ENCODE results near the gene CHAD.
"Not testable (repeated sequence)": the region's sequence is repeated elsewhere in the genome, so short reads cannot be mapped to it uniquely, and the experiment has no call there.

The CHAD gene

DNA sequence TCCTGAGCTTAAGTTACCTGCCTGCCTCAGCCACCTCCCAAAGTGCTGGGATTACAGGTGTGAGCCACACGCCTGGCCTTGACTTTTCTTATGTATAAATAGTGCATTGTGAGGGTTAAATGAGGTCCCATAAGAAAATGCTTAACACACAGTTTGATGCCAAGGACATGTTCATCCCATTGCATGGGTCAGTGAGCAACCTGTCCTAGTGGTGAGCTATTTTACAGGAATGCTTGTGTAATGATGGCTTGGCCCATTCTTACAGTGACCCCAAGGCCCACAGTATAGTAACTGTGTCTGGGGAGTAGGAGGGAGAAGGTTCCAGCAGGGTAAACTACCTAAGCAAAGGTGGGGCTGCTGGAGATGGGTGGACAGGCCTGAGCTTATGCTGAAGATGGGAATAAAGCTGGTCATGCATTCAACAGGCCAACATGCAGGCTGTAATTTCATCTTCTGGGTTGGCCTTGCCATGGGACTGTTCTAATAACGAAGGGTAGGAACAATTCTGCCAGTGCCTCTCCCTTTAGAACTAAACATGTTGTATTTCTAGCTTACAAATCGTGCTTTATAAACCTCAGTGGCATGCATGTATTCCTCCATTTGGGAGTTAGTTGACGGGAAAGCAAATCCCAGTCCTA is 36.4 kb downstream of the CHAD start:
- H3K9me3 ChIP-seq (ENCODE audit: low read length), result no peaks in the 10 kb centered on the region
- H2AFZ ChIP-seq (ENCODE audit: low read depth, low read length), result no peak overlapping the region
- peaks cover 2% of the 10 kb centered on the region for H3K27me3 ChIP-seq (ENCODE audit: insufficient read depth, low read length)
- H3K4me3 ChIP-seq (ENCODE audit: low read length), result no peak overlapping the region
- H3K4me1 ChIP-seq (ENCODE audit: insufficient read depth, low read length), result no peaks in the 10 kb centered on the region
- no peaks in the 10 kb centered on the region for H3K36me3 ChIP-seq (ENCODE audit: insufficient read depth, low read length)

DNA sequence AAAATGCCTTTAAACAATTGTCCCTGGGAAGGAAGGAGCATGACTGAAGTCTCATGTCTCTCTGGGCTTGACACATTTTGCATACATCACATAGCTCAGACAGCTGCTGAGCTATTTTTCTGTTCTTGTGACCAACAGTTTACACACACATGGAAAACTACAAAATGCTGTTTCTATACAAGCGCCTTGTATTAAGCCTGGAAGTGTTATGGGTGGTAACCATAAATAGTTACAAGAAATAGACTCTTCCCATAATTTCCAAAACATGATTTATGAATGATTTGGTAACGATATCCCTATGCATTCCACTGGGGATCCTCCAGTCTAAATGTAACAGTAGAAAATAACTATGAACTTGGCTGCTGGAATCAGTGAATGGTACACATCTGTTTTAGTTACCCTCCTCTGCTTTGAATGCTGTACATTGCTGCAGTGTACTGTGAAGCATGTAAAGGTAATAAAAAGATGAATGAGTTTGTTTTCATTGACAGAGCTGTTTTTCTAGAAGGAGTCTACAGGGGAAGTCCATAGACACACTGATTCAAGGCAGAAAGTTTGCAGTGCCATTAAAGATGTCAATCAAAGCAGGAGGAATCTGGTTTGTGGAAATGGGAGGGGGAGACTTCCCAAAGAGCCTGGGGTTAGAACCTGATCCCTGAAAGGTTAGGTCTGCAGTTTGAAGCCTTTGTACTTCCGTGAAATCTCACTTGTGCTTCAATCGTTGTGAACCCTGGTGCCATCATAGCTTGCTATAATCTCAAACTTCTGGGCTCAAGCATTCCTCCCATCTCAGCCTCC is 37.7 kb downstream of the CHAD start:
- no peak overlapping the region for H2AFZ ChIP-seq (ENCODE audit: low read depth, low read length)
- H3K9me3 ChIP-seq (ENCODE audit: low read length), result no peaks in the 10 kb centered on the region
- H3K27me3 ChIP-seq (ENCODE audit: insufficient read depth, low read length), result peaks cover 2% of the 10 kb centered on the region
- H3K4me1 ChIP-seq (ENCODE audit: insufficient read depth, low read length), result no peaks in the 10 kb centered on the region
- H3K4me3 ChIP-seq (ENCODE audit: low read length), result no peak overlapping the region
- no peaks in the 10 kb centered on the region for H3K36me3 ChIP-seq (ENCODE audit: insufficient read depth, low read length)

DNA sequence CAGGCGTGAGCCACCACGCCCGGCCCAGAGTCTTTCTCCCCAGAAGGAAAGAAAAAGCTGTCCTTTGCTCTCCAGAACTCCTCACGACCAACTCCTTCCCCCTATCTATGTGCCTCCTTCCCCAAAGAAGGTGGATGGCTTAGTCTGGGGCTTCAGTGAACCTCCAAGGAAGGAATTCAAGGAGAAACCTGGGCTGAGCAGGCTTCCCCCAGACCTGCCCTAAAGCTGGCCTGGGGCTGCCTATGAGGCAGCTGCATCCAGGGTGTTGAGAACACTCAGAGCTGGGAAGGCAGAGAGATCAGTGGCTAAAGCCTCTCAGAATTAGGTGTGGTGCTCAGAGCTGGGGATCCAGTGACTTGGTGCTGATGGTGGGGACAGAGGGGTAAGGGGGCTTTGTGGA is 38.9 kb downstream of the CHAD start:
- Histone ChIP-seq H2AFZ (ENCODE audit: low read depth, low read length) (no peak overlapping the region), H3K4me1 (ENCODE audit: insufficient read depth, low read length) (no peaks in the 10 kb centered on the region), H3K27me3 (ENCODE audit: insufficient read depth, low read length) (peaks cover 2% of the 10 kb centered on the region), H3K9me3 (ENCODE audit: low read length) (no peaks in the 10 kb centered on the region), H3K36me3 (ENCODE audit: insufficient read depth, low read length) (no peaks in the 10 kb centered on the region), H3K4me3 (ENCODE audit: low read length) (no peak overlapping the region)

DNA sequence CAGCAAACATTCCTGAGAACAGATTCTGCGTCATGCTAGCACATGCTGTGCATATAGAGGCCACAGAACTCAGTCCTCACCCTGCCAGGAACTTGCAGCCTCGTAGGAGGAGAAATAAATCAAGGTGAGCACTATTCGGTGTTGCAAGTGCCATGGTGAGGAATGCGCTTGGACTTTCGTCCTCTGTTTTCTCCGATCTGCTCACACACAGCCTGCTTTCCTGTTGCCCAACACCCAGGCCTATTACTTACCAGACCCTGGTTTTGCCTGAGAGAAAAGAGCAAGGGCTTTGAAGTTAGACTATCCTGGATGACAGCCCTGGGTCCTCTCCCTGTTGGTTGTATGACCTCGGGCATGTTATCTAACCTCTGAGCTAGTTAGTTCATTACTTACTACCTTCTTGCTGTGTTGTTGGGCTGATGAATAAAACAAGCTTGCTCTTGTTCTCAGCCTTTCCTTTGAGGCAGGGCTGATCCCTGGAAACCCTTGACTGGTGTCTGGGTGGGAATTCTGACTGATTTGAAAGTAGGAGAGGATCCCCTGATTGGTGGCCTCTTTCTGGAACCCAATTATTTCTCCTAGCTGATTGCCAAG is 39.8 kb downstream of the CHAD start:
- H3K9me3 ChIP-seq (ENCODE audit: low read length), result no peaks in the 10 kb centered on the region
- H3K4me3 ChIP-seq (ENCODE audit: low read length), result no peak overlapping the region
- H2AFZ ChIP-seq (ENCODE audit: low read depth, low read length), result no peak overlapping the region

DNA sequence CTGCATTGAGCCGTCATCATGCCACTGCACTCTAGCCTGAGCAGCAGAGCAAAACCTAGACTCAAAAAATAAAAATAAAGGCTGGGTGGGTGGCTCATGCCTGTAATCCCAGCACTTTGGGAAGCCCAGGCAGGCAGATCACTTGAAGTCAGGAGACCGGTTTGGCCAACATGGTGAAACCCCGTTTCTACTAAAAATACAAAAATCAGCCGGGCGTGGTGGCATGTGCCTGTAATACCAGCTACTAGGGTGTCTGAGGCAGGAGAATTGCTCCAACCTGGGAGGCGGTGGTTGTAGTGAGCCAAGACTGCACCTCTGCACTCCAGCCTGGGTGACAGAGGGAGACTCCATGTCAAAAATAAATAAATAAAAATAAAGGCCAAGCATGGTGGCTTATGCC is 40.6 kb downstream of the CHAD start:
- H3K4me1 ChIP-seq (ENCODE audit: insufficient read depth, low read length); H2AFZ ChIP-seq (ENCODE audit: low read depth, low read length); H3K27me3 ChIP-seq (ENCODE audit: insufficient read depth, low read length); H3K4me3 ChIP-seq (ENCODE audit: low read length); H3K36me3 ChIP-seq (ENCODE audit: insufficient read depth, low read length); H3K9me3 ChIP-seq (ENCODE audit: low read length): not testable (repeated sequence)

More for the DNA sequence above, 39.8 kb downstream of the CHAD start:
- Histone ChIP-seq H3K36me3 (ENCODE audit: insufficient read depth, low read length) (no peaks in the 10 kb centered on the region), H3K4me1 (ENCODE audit: insufficient read depth, low read length) (peaks cover 1% of the 10 kb centered on the region), H3K27me3 (ENCODE audit: insufficient read depth, low read length) (peaks cover 2% of the 10 kb centered on the region)

DNA sequence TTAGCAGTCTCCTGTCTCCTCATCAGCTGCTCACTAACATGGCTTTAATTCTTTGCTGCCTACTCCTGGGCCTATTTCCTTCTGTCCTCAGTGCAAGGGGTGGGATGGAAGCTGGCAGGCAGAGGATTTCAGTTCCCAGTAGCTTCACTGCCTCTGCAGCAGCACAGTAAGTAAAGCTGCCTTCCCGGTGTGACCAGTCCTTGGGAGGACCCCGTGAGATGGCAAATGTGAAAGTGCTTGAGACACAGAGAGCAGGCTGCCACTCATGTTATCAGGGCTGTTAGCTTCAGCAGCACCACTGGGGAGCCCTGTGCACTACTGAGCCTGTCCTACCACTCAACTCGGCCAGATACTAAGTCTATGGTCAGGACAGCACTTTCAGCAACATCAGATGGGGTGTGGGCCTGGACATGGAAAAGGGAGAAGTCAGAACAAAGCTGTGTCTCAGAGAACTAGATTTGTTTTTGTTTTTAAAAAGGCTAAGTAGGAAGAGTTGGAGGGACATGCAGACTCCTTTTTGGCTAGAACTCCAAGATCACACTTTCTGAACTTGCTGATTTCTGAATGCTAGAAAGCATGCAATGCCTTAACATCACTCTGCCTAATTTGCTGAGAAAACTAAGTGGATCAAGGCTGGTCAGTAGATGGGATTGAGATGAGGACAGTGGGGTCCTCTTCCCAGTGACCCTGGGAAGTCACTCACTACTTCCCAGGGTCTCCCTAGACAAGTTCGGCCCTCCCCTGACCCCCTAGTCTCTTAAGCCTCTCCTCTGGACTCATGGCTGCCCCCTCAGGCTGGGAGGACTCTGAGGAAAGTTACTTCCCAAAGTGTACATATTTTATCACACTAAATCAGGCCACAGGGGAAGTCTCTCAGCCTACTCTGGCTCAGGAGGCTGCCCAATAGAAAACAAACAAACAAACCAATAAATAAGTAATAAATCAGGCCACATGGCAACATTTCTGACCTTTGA is 41.6 kb downstream of the CHAD start:
- H3K9me3 ChIP-seq (ENCODE audit: low read length), result no peaks in the 10 kb centered on the region
- peaks cover under 1% of the 10 kb centered on the region for H3K27me3 ChIP-seq (ENCODE audit: insufficient read depth, low read length)
- H3K4me3 ChIP-seq (ENCODE audit: low read length), result peak overlapping the region; percentile 44
- H3K4me1 ChIP-seq (ENCODE audit: insufficient read depth, low read length), result peaks cover 4% of the 10 kb centered on the region
- no peak overlapping the region for H2AFZ ChIP-seq (ENCODE audit: low read depth, low read length)
- H3K36me3 ChIP-seq (ENCODE audit: insufficient read depth, low read length), result no peaks in the 10 kb centered on the region

DNA sequence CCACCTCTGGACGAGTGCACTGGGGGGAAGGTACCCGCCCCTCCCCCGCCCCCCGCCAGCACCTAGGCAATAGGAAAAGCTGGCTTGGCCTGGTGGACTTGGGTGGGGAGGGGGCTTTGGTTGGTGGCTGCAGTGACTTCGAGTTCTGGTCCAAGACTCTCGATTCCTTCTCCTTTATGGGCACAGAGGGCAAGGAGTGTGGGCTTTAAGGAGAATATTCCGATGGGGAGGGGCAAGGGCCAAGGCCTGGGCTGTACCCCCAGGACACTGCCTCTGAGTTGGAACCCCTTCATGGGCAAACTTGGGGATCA is 42.3 kb downstream of the CHAD start:
- H3K27me3 ChIP-seq (ENCODE audit: insufficient read depth, low read length), result peaks cover 2% of the 10 kb centered on the region
- no peak overlapping the region for H2AFZ ChIP-seq (ENCODE audit: low read depth, low read length)
- H3K36me3 ChIP-seq (ENCODE audit: insufficient read depth, low read length), result no peaks in the 10 kb centered on the region
- peak overlapping the region; percentile 44 for H3K4me3 ChIP-seq (ENCODE audit: low read length)
- peaks cover 4% of the 10 kb centered on the region for H3K4me1 ChIP-seq (ENCODE audit: insufficient read depth, low read length)
- H3K9me3 ChIP-seq (ENCODE audit: low read length), result no peaks in the 10 kb centered on the region

DNA sequence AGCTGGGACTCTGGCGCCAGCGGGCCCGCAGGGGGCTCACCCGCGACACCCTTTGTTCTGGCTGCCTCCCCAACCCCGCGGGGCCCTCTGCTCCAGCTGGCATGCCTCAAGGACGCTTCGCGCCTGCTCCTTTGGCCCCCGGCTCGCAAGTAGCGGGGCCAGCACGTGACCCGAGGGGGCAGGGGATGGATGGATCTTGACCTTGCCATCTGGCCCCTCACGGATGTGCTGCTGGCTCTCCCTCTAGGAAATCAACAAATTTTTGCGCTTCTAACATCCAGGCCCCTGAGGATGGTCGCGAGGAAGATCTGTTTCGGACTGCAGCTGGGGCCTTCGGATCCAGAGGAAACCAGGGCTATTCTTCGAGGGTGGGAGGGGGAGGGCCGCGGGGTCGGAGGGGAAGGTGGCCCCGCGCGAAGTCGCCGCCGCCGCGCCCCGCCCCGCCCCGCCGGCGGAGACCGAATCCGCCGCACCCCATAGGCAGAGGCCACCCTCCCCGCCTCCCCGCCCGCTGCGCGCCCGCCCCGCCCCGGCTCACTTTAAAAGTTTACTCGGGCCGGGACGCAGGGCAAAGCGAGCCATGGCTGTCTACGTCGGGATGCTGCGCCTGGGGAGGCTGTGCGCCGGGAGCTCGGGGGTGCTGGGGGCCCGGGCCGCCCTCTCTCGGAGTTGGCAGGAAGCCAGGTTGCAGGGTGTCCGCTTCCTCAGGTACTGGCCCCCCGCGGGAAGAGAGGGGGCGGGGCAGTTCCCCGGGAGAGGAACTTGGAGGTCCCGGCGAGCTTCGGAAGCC is 42.8 kb downstream of the CHAD start, which contains the start of gene ACSF2:
Gene ACSF2, plus strand, starts transcription at position 537 of the 790 bp plus-strand sequence. Its CDS starts 44 bp downstream, at position 581.
- no peaks in the 10 kb centered on the region for H3K9me3 ChIP-seq (ENCODE audit: low read length)
- H2AFZ ChIP-seq (ENCODE audit: low read depth, low read length), result no peak within 1 kb of the TSS
- H3K4me1 ChIP-seq (ENCODE audit: insufficient read depth, low read length), result peaks cover 4% of the 10 kb centered on the region
- H3K4me3 ChIP-seq (ENCODE audit: low read length), result peak within 1 kb of the TSS; percentile 44
- peaks cover 2% of the 10 kb centered on the region for H3K27me3 ChIP-seq (ENCODE audit: insufficient read depth, low read length)
- no peaks in the 10 kb centered on the region for H3K36me3 ChIP-seq (ENCODE audit: insufficient read depth, low read length)

DNA sequence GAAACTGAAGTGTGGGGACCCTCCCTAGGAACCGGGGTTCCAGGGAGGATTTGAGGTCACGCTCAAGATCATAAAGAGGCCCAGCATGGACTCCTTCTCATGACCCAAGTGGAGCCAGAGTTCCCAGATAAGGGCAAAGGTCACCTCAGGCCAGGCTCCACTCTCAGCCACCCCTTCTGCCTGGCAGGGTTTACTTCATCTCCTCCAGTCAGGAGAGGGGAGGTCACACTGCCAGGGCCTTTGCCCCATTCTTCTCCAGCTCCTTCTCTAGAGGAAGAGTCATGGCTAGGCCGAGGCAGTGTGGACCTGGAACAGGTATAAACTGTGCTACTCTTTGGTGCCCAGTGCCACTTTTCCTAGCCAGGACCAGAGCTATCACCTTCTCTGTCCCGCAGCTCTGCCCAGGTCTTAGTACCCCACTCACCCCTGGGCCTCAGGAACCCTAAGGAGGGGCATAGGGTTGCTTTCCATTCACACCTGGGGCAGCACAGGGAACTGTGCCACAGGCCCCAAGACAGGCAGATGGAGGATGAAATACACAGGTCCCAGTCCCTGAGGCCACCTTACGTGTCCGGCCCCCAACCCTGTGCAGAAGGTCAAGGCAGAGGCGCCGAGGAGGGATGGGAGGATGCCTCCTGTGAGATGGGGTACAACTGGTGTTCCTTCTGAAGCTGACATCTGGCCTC is 43.5 kb downstream of the CHAD start:
- H3K9me3 ChIP-seq (ENCODE audit: low read length), result no peaks in the 10 kb centered on the region
- no peaks in the 10 kb centered on the region for H3K36me3 ChIP-seq (ENCODE audit: insufficient read depth, low read length)
- peak overlapping the region; percentile 44 for H3K4me3 ChIP-seq (ENCODE audit: low read length)
- peaks cover 2% of the 10 kb centered on the region for H3K27me3 ChIP-seq (ENCODE audit: insufficient read depth, low read length)
- H2AFZ ChIP-seq (ENCODE audit: low read depth, low read length), result no peak overlapping the region
- H3K4me1 ChIP-seq (ENCODE audit: insufficient read depth, low read length), result peaks cover 4% of the 10 kb centered on the region

DNA sequence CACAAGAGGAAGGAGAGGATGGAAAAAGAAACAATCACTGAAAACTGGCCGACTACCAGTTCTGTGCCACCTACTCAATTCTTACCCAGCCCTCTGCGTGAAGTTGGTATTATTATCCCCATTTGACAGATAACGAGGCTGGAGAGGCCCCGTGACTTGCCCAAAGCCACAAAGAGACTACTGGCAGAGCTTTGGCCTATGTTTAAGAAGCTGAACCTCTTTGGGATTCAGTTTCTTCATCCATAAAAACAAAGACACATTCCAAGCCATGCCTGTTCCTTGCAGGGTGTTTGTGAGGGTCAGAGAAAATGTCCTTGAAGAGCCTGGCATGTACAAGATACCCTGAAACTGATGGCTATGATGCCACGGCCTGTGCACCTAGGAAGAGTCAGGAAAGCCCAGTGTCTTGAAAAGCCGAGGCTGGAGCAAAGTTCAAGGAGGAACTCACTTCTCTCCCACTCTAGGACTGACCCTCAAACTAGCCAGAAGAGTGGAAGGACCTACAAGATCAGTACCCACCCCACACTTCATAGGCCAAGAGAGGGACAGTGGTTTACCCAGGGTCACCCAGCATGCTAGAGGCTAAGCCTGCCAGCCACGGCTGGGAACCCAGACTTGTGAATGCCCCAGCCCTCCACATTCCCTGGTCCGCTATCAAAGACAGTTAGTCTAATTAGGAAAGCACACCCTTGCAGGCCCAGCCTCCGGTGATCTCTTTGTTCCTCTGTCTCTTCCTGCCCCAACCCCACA is 44.3 kb downstream of the CHAD start:
- Histone ChIP-seq H2AFZ (ENCODE audit: low read depth, low read length) (no peak overlapping the region), H3K9me3 (ENCODE audit: low read length) (no peaks in the 10 kb centered on the region), H3K36me3 (ENCODE audit: insufficient read depth, low read length) (no peaks in the 10 kb centered on the region), H3K4me3 (ENCODE audit: low read length) (no peak overlapping the region), H3K4me1 (ENCODE audit: insufficient read depth, low read length) (peaks cover 4% of the 10 kb centered on the region), H3K27me3 (ENCODE audit: insufficient read depth, low read length) (peaks cover 2% of the 10 kb centered on the region)

DNA sequence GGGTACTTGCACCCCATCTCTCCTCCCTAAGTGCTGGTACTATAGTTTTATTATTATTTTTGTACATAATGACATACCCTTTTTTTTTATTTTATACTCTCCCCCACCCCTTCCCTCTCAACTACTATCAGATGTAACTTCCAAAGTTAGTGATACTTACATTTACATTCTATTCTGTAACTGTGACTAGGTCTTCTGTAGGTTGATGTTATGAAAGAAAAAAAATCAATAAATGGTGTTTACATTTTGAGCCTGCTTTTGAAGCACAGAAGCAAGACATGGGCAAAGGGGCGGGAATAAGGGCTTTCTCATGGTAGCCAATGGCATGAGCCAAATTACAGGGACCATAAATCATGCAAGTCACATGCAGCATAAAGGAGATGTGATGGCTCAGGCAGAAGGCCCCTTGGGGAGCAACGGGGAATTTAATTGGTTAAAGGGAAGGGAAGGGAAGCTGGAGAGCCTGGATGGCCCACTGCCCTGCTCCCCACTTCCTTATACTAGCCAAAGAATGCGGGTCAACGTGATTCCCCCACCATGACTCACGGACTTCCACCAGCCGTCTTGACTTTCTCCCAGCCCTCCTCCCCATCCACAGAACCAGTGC is 45.0 kb downstream of the CHAD start:
- Histone ChIP-seq H3K9me3 (ENCODE audit: low read length) (no peaks in the 10 kb centered on the region), H3K4me1 (ENCODE audit: insufficient read depth, low read length) (peaks cover 4% of the 10 kb centered on the region), H3K27me3 (ENCODE audit: insufficient read depth, low read length) (peaks cover 2% of the 10 kb centered on the region), H2AFZ (ENCODE audit: low read depth, low read length) (no peak overlapping the region), H3K4me3 (ENCODE audit: low read length) (no peak overlapping the region), H3K36me3 (ENCODE audit: insufficient read depth, low read length) (no peaks in the 10 kb centered on the region)
